Ovary (tissue), 9 donors: Measurements from ENCODE around the gene NETO1. TPM values are rescaled to one million over a fixed set of nuclear protein-coding genes. Genes with fewer than 3 reads are reported as not detected.

ENCODE experiments used
- DNase-seq, 5 donors: peaks; one replicate each; pipeline ENCODE4 v3.0.0-alpha.2; 2019 to 2020
- H3K27ac ChIP-seq, 2 donors: fragments of 200-600 bp; one replicate each; pipeline versions ENCODE4 v1.5.1 to v1.8.0; 2019 to 2022
- H3K27me3 ChIP-seq: fragments of 200-600 bp; one replicate; pipeline ENCODE4 v1.8.0; 2022
- H3K36me3 ChIP-seq: fragments of 200-600 bp; sonication (generic); one replicate; pipeline ENCODE4 v1.5.1; 2019
- H3K4me1 ChIP-seq: one replicate; pipeline ENCODE4 v1.8.1; 2013; ENCODE audit warnings: mild to moderate bottlenecking, moderate library complexity; ENCODE audit not compliant: insufficient read depth
- H3K4me3 ChIP-seq: fragments of 200-600 bp; sonication (generic); one replicate; pipeline ENCODE4 v1.5.1; 2017
- H3K9me3 ChIP-seq, 2 donors: fragments of 200-600 bp in 1 of 2; sonication (generic) in 1 of 2; one replicate each; pipeline versions ENCODE4 v1.5.1 to v1.8.1; 2013 to 2019; ENCODE audit warnings: mild to moderate bottlenecking in 1 of 2, moderate library complexity in 1 of 2
- CTCF ChIP-seq, 3 donors: fragments of 450-650 bp in 2 of 3; fragments of 200-600 bp in 1 of 3; IDR thresholded peaks; one replicate each; pipeline versions ENCODE4 v1.5.1 to v1.8.0; 2016 to 2022; ENCODE audit warnings: antibody characterized with exemption in 3 of 3, mild to moderate bottlenecking in 1 of 3
- EP300 ChIP-seq: sonication (generic); formaldehyde crosslinking; IDR thresholded peaks from one replicate; pipeline ENCODE4 v1.6.1; 2017; ENCODE audit warnings: antibody characterized with exemption
- POLR2A ChIP-seq: fragments of 450-650 bp; IDR thresholded peaks from one replicate; pipeline ENCODE4 v1.6.1; 2017; ENCODE audit warnings: antibody characterized with exemption, mild to moderate bottlenecking, moderate library complexity
- WGBS, 3 donors: extraction: QIAGEN DNeasy Blood & Tissue Kit in 1 of 3; methylation state at CpG; one replicate each; pipeline versions ENCODE4 v1.1.5 to v1.1.7; 2013 to 2017; 5-methylcytosine and 5-hydroxymethylcytosine counted together
- intact Hi-C, 4 donors: fragments of 100-400 bp; cut with DNase I; formaldehyde crosslinking; loops; one replicate each; pipeline versions ENCODE4 v1.11.0 to v1.15.1; 2022 to 2023
- polyA plus RNA-seq, 2 donors: library from polyadenylated mRNA; stranded (reverse); fragments of 200-250 nt in 1 of 2; fragments of 350-450 nt in 1 of 2; fragmentation: Illumina TruSeq in 1 of 2; extraction: RNeasy Lipid Tissue Mini Kit (QIAGEN cat#74804) in 1 of 2; gene quantifications; one replicate each; pipeline ENCODE4 v1.2.3, GENCODE V29; 2013 to 2014
- total RNA-seq, 7 donors: library from RNA; depleted of rRNA in 2 of 7; stranded (reverse); fragments of >200 nt in 2 of 7; fragmentation: NEBNext Ultra II Directional in 3 of 7; extraction: Animal tissue kit (Norgen Biotek cat#: 25700) in 3 of 7; gene quantifications; one replicate each; pipeline versions ENCODE4 v1.1.0 to v1.2.4, GENCODE V29; 2016 to 2023
- donor health status: DM: no; HTN: no; CAD: no; lungs with moderate emphysema.
- donor health status: DM: no; HTN: no; CAD: no.
- donor health status: Bipolar disorder and iron deficiency.
- donor health status: DM: yes; HTN: yes; CAD: no.
- donor health status: DM: no; HTN: no; CAD: no.
- donor health status: DM: yes; HTN: yes; CAD: no.

Gene NETO1
- total and polyA plus RNA-seq, 9 donors: 2.0 TPM; not detected in 8

- H3K4me3 ChIP-seq: no peak overlapping the region
- H3K36me3 ChIP-seq: no peaks in the 10 kb centered on the region
- no peak for TF ChIP-seq POLR2A
- TF ChIP-seq CTCF (IDR thresholded peaks at IDR 0.05): no peak
- no peak for TF ChIP-seq EP300
- H3K27me3 ChIP-seq: no peaks in the 10 kb centered on the region
- H3K27ac ChIP-seq: no peak overlapping the region
- no peaks in the 10 kb centered on the region for H3K9me3 ChIP-seq
- DNase-seq: no peak
- WGBS, 3 donors: 20 to 32% (median 22%) methylated on average over 4 of the region's 4 CpGs
- intact Hi-C loops: no loop called here
- H3K4me1 ChIP-seq: no peaks in the 10 kb centered on the region
Measured at GRCh38 chr18:72840109-72840508, 27.7 kb downstream of the NETO1 start.

- no peak overlapping the region for H3K4me3 ChIP-seq
- H3K4me1 ChIP-seq: no peaks in the 10 kb centered on the region
- intact Hi-C loops: no loop called here
- H3K27me3 ChIP-seq: no peaks in the 10 kb centered on the region
- no peaks in the 10 kb centered on the region for H3K36me3 ChIP-seq
- TF ChIP-seq POLR2A: no peak
- no peak for TF ChIP-seq CTCF (IDR thresholded peaks at IDR 0.05)
- TF ChIP-seq EP300: no peak
- 66 to 84% (median 69%) methylated on average over 3 of the region's 3 CpGs for WGBS, 3 donors
- no peak overlapping the region for H3K27ac ChIP-seq
- H3K9me3 ChIP-seq: no peaks in the 10 kb centered on the region
- DNase-seq: no peak
Measured at GRCh38 chr18:72834731-72835130, 33.1 kb downstream of the NETO1 start.

- no peak for DNase-seq
- no peak overlapping the region for H3K27ac ChIP-seq
- no peak overlapping the region for H3K4me3 ChIP-seq
- H3K36me3 ChIP-seq: no peaks in the 10 kb centered on the region
- intact Hi-C loops: no loop called here
- no peaks in the 10 kb centered on the region for H3K9me3 ChIP-seq
- H3K4me1 ChIP-seq: no peaks in the 10 kb centered on the region
- 83 to 91% (median 86%) methylated on average over 7 of the region's 7 CpGs for WGBS, 3 donors
- no peaks in the 10 kb centered on the region for H3K27me3 ChIP-seq
- TF ChIP-seq EP300 (no peak), CTCF (IDR thresholded peaks at IDR 0.05) (no peak), POLR2A (no peak)
Measured at GRCh38 chr18:72833471-72833870, 34.3 kb downstream of the NETO1 start.

DNA sequence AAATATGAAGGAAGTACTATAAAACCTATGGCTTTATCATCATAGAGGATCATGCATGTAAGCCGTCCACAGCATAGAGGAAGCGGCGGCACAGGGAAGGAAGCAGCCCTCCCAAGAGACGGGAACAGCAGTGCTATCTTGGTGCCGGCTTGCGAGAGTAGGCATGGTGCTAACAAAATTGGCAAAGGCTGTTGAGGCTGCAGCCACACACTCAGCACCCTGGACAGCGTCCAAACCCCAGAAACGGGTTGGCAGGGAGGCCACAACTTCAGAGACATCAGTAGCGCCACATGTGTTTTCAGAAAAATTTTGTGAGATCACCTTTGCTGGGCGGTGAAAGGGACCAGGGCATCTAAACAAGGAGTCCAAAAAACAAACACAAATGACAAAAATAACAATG, 37.7 kb downstream of the NETO1 start:
- intact Hi-C loops: no loop called here
- H3K9me3 ChIP-seq: no peaks in the 10 kb centered on the region
- 21 to 30% (median 28%) methylated on average over 10 of the region's 10 CpGs for WGBS, 3 donors
- no peak for DNase-seq
- no peaks in the 10 kb centered on the region for H3K36me3 ChIP-seq
- no peak overlapping the region for H3K4me3 ChIP-seq
- H3K27ac ChIP-seq: no peak overlapping the region
- no peak for TF ChIP-seq POLR2A
- no peak for TF ChIP-seq EP300
- TF ChIP-seq CTCF (IDR thresholded peaks at IDR 0.05): no peak
- H3K4me1 ChIP-seq: no peaks in the 10 kb centered on the region
- H3K27me3 ChIP-seq: no peaks in the 10 kb centered on the region

DNA sequence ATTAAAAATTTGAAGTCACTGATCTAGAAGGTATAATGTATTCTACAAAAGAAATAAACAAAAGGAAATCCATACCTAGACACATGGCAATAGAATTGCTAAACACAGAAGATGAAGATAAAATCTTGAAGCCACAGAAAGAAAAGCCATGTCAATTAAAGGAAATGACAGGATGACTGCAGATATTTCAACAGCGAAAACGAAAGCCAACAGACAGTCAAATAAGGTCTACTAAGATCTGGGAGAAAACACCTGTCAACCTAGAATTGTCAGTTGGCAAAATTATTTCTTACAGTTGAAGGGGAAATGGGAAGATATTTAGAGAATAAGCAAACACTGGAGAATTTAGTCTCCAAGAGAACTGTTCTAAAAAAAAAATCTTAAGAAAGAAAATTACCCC, 39.2 kb downstream of the NETO1 start:
- Histone ChIP-seq H3K9me3 (no peaks in the 10 kb centered on the region), H3K4me1 (no peaks in the 10 kb centered on the region), H3K4me3 (no peak overlapping the region), H3K27me3 (no peaks in the 10 kb centered on the region), H3K27ac (no peak overlapping the region), H3K36me3 (no peaks in the 10 kb centered on the region)
- no peak for TF ChIP-seq EP300
- no peak for TF ChIP-seq CTCF (IDR thresholded peaks at IDR 0.05)
- no peak for TF ChIP-seq POLR2A
- intact Hi-C loops: no loop called here
- 72 to 85% (median 74%) methylated on average over 2 of the region's 2 CpGs for WGBS, 3 donors
- no peak for DNase-seq
